B cell (primary cell): ENCODE data around the gene SSBP2. TPM values are rescaled to one million over a fixed set of nuclear protein-coding genes. Genes with fewer than 3 reads are reported as not detected.

Experiments
- ATAC-seq: fragments of 200-7000 bp; cut with Tn5 transposase; one replicate; pipeline ENCODE4 v1.10.0; 2021; ENCODE audit warnings: low read depth, mild to moderate bottlenecking, moderate number of reproducible peaks, moderate library complexity
- CTCF ChIA-PET: fragments of 350-600 bp; sonication (Branson Sonifier 250); formaldehyde crosslinking; loops from one replicate; lab custom pipeline; 2021; ENCODE audit warnings: antibody characterized with exemption, inconsistent platforms; lab: Charles Lee
- POLR2A ChIA-PET: fragments of 350-600 bp; sonication (Branson Sonifier 250); formaldehyde crosslinking; loops from one replicate; lab custom pipeline; 2021; ENCODE audit warnings: antibody characterized with exemption; lab: Charles Lee
- DNase-seq: peaks from one replicate; pipeline ENCODE4 v3.0.0; 2013
- H2AFZ ChIP-seq: 2 replicates; pipeline ENCODE4 v1.6.1; 2012; ENCODE audit warnings: mild to moderate bottlenecking, low read depth, low read length; ENCODE audit not compliant: insufficient read depth, poor library complexity, severe bottlenecking
- H3K27ac ChIP-seq, 2 donors: 1 replicate in 1 of 2; 2 replicates in 1 of 2; pipeline ENCODE4 v1.5.1; 2012 to 2013; ENCODE audit warnings: low read length in 2 of 2, mild to moderate bottlenecking in 2 of 2, moderate library complexity in 1 of 2
- H3K27me3 ChIP-seq, 4 experiments: fragments of 200-600 bp in 1 of 4; sonication (generic) in 1 of 4; replicated peaks in 1 of 4; 1 replicate in 2 of 4; 2 replicates in 2 of 4; pipeline versions ENCODE4 v1.6.1 to v1.7.0; 2013 to 2016; ENCODE audit warnings: low read length in 3 of 4, mild to moderate bottlenecking in 2 of 4, mixed read lengths in 1 of 4, moderate library complexity in 1 of 4; ENCODE audit not compliant: insufficient read depth in 4 of 4, control insufficient read depth in 3 of 4; ENCODE audit errors: control extremely low read depth in 1 of 4
- H3K36me3 ChIP-seq, 2 experiments: replicated peaks in 1 of 2; 1 replicate in 1 of 2; 2 replicates in 1 of 2; pipeline versions ENCODE4 v1.6.1 to v1.7.1; 2013; ENCODE audit warnings: low read length in 1 of 2; ENCODE audit not compliant: insufficient read depth in 2 of 2, control insufficient read depth in 1 of 2; ENCODE audit errors: control extremely low read depth in 1 of 2, extremely low read depth in 1 of 2
- H3K4me1 ChIP-seq, 2 donors: fragments of 200-600 bp in 1 of 2; sonication (generic) in 1 of 2; 1 replicate in 1 of 2; 2 replicates in 1 of 2; pipeline versions ENCODE4 v1.5.1 to v1.6.1; 2013 to 2017; ENCODE audit warnings: low read length in 2 of 2; ENCODE audit not compliant: control insufficient read depth in 2 of 2, insufficient read depth in 2 of 2
- H3K4me2 ChIP-seq: replicated peaks from 2 replicates; pipeline ENCODE3; 2012; ENCODE audit warnings: mild to moderate bottlenecking, low read depth, low read length; ENCODE audit not compliant: poor library complexity, severe bottlenecking
- H3K4me3 ChIP-seq, 5 experiments: fragments of 200-600 bp in 1 of 5; sonication (generic) in 1 of 5; 1 replicate in 3 of 5; 2 replicates in 2 of 5; pipeline versions ENCODE4 v1.5.1 to v1.7.0; 2011 to 2016; ENCODE audit warnings: low read length in 4 of 5, mild to moderate bottlenecking in 4 of 5, low read depth in 2 of 5, control low read depth in 1 of 5, moderate library complexity in 1 of 5; ENCODE audit not compliant: insufficient read depth in 1 of 5; ENCODE audit errors: control extremely low read depth in 1 of 5, extremely low read depth in 1 of 5
- H3K79me2 ChIP-seq: fragments of 200-600 bp; sonication (generic); one replicate; pipeline ENCODE4 v1.6.0; 2016; ENCODE audit warnings: low read length; ENCODE audit not compliant: control insufficient read depth, insufficient read depth
- H3K9ac ChIP-seq: fragments of 200-600 bp; sonication (generic); 2 replicates; pipeline ENCODE4 v1.6.1; 2017; ENCODE audit warnings: mild to moderate bottlenecking, low read length, moderate library complexity
- H3K9me3 ChIP-seq, 3 donors: one replicate each; pipeline versions ENCODE4 v1.6.1 to v1.7.1; 2013; ENCODE audit warnings: low read length in 2 of 3; ENCODE audit not compliant: control insufficient read depth in 2 of 3, insufficient read depth in 1 of 3; ENCODE audit errors: control extremely low read depth in 1 of 3
- H4K20me1 ChIP-seq: 2 replicates; pipeline ENCODE4 v1.6.0; 2012; ENCODE audit warnings: mild to moderate bottlenecking, low read length; ENCODE audit not compliant: insufficient read depth, control insufficient read depth, poor library complexity, severe bottlenecking
- H3K27ac Mint-ChIP-seq: one replicate; pipeline ENCODE4 v1.8.0; 2021; ENCODE audit warnings: mixed read lengths
- H3K27me3 Mint-ChIP-seq: one replicate; pipeline ENCODE4 v1.8.0; 2021; ENCODE audit warnings: mixed read lengths
- H3K4me1 Mint-ChIP-seq: one replicate; pipeline ENCODE4 v1.8.0; 2021; ENCODE audit warnings: mixed read lengths
- H3K4me3 Mint-ChIP-seq: one replicate; pipeline ENCODE4 v1.8.0; 2021; ENCODE audit warnings: mixed read lengths
- H3K9me3 Mint-ChIP-seq: one replicate; pipeline ENCODE4 v1.8.0; 2022; ENCODE audit warnings: mixed read lengths; ENCODE audit not compliant: insufficient read depth
- CTCF ChIP-seq: fragments of 200-600 bp; IDR thresholded peaks from one replicate; pipeline ENCODE4 v1.8.0; 2022; ENCODE audit warnings: antibody characterized with exemption, mild to moderate bottlenecking
- EZH2 ChIP-seq: IDR thresholded peaks from 2 replicates; pipeline ENCODE4 v1.6.1; 2012; ENCODE audit warnings: borderline replicate concordance, low read depth, mild to moderate bottlenecking, moderate library complexity, low read length; ENCODE audit not compliant: insufficient read depth, poor library complexity, severe bottlenecking
- WGBS: methylation state at CpG from one replicate; pipeline ENCODE4 v1.1.5; 2013; ENCODE audit warnings: missing lambda C conversion rate; ENCODE audit not compliant: insufficient coverage; 5-methylcytosine and 5-hydroxymethylcytosine counted together
- intact Hi-C: fragments of 100-400 bp; cut with micrococcal nuclease; formaldehyde crosslinking; loops from one replicate; pipeline ENCODE4 v1.10.0; 2022
- polyA plus RNA-seq: library from polyadenylated mRNA; depleted of rRNA; stranded (reverse); fragments of >200 nt; gene quantifications from 2 replicates; pipeline ENCODE4 v1.2.3, GENCODE V29; 2012
- total RNA-seq, 2 donors: library from RNA; stranded (reverse); fragments of 120-200 nt in 1 of 2; gene quantifications; 1 replicate in 1 of 2; 2 replicates in 1 of 2; pipeline versions ENCODE4 v1.2.3 to v1.2.4, GENCODE V29; 2013 to 2022

The SSBP2 gene
- total and polyA plus RNA-seq, 2 donors (not counting 1 experiment from before 2014, with no cell fraction given), result 40.9 to 49.6 TPM

DNA sequence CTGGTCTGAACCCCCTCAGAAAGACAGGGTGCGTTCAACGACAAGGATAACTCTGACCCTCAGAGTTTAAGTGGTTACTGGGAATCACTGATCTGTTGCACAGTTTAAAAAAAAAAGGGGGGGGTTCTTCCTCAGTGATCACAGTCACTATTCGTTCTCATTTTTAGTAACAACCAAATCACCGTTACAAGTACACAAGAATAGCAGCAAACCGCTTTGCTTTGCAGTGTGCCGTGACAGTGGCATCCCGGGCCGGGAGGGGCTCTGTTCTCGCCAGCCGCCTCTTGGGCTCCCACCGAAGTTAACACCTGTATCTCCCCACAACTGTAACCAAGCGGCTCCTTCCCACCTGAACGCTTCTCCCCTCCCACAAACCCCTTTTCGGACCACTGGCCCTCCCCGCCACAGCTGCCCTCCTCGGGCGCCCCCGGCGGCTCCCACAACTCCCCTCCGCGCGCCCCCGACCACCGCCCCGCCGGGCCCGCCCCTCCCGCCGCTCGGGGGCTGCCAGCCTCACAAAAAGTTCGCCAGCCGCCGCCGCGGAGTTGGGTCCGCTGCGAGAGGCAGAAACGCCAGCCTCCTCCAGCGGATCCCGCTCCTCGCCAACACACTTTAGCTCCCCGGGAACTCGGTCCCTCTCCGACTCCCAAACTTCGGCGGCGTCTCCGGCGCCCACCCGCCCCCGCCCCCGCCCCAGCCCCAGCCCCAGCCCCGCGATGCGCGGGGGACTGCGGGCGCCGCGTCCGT is 1.2 kb downstream of the SSBP2 start:
- POLR2A ChIA-PET, result interaction anchor here (0.6 to 2.6 kb wide), 8 partner anchors 29 to 1493 kb away, joined by 3 to 81 read pairs (median 4); partner anchors contain the start of gene ATG10
- no peaks in the 10 kb centered on the region for H3K36me3 ChIP-seq
- H3K27me3 Mint-ChIP-seq, result no peaks in the 10 kb centered on the region
- H3K4me3 Mint-ChIP-seq, result peak overlapping the region; percentile 97
- peak overlapping the region; percentile 35 to 81 (median 55) for H3K4me3 ChIP-seq
- H2AFZ ChIP-seq, result peak overlapping the region; percentile 32
- no peaks in the 10 kb centered on the region for H3K9me3 ChIP-seq
- no peaks in the 10 kb centered on the region for H3K27me3 ChIP-seq
- WGBS, result under 1% methylated on average over 47 of the region's 61 CpGs
- H3K27ac ChIP-seq, result peak overlapping the region; percentile 66 to 79
- DNase-seq (peak; percentile 85), ATAC-seq (peak; percentile 25)
- peak overlapping the region; percentile 70 for H3K9ac ChIP-seq
- no peak for TF ChIP-seq CTCF
- H3K79me2 ChIP-seq, result peaks cover 46% of the 10 kb centered on the region
- H3K4me2 ChIP-seq, result peak overlapping the region; percentile 63
- intact Hi-C loops, result loop anchor here (1.0 to 10.0 kb wide), 7 partner anchors 15 to 478 kb away; partner anchors contain the start of gene ZCCHC9
- H3K27ac Mint-ChIP-seq, result peak overlapping the region; percentile 99
- no peaks in the 10 kb centered on the region for H3K9me3 Mint-ChIP-seq
- H4K20me1 ChIP-seq, result peaks cover 15% of the 10 kb centered on the region
- H3K4me1 Mint-ChIP-seq, result peaks cover 40% of the 10 kb centered on the region
- H3K4me1 ChIP-seq, result peaks cover 17 to 33% of the 10 kb centered on the region in 2 donors
- CTCF ChIA-PET, result interaction anchor here (1.0 to 4.3 kb wide), 6 partner anchors 89 to 416 kb away, joined by 3 to 52 read pairs (median 4); no protein-coding TSS in a partner anchor

- H3K4me3 ChIP-seq, result peak overlapping the region; percentile 35 to 81 (median 55)
- H3K4me1 ChIP-seq, result peaks cover 17 to 33% of the 10 kb centered on the region in 2 donors
- H2AFZ ChIP-seq, result peak overlapping the region; percentile 32
- intact Hi-C loops, result loop anchor here (1.0 to 10.0 kb wide), 3 partner anchors 14 to 242 kb away; no protein-coding TSS in a partner anchor
- POLR2A ChIA-PET, result interaction anchor here (0.6 to 2.6 kb wide), 4 partner anchors 30 to 112 kb away, joined by 3 to 81 read pairs (median 5); no protein-coding TSS in a partner anchor
- H3K4me3 Mint-ChIP-seq, result peak overlapping the region; percentile 97
- TF ChIP-seq CTCF (no peak), EZH2 (no peak)
- DNase-seq (no peak), ATAC-seq (no peak)
- no peaks in the 10 kb centered on the region for H3K9me3 Mint-ChIP-seq
- no peaks in the 10 kb centered on the region for H3K27me3 Mint-ChIP-seq
- peak overlapping the region; percentile 99 for H3K27ac Mint-ChIP-seq
- peak overlapping the region; percentile 63 for H3K4me2 ChIP-seq
- 0% methylated on average over 5 of the region's 6 CpGs for WGBS
- no peaks in the 10 kb centered on the region for H3K9me3 ChIP-seq
- H3K79me2 ChIP-seq, result peaks cover 49% of the 10 kb centered on the region
- CTCF ChIA-PET, result interaction anchor here (1.0 to 4.3 kb wide), 4 partner anchors 103 to 417 kb away, joined by 3 to 52 read pairs (median 4); no protein-coding TSS in a partner anchor
- peaks cover 42% of the 10 kb centered on the region for H3K4me1 Mint-ChIP-seq
- peak overlapping the region; percentile 70 for H3K9ac ChIP-seq
- no peaks in the 10 kb centered on the region for H3K36me3 ChIP-seq
- no peaks in the 10 kb centered on the region for H3K27me3 ChIP-seq
- peak overlapping the region; percentile 66 to 79 for H3K27ac ChIP-seq
- peaks cover 15% of the 10 kb centered on the region for H4K20me1 ChIP-seq
These were observed 1.7 kb downstream of the SSBP2 start for GRCh38 chr5:81749192-81749560.
